GM12878 (cell line): ENCODE results near the gene CENPF. TPM values are rescaled to one million over a fixed set of nuclear protein-coding genes. Genes with fewer than 3 reads are reported as not detected.

Experiments
- ATAC-seq: fragments of 200-7000 bp; cut with Tn5 transposase; 3 replicates; pipeline ENCODE4 v1.9.1; 2020; ENCODE audit warnings: mild to moderate bottlenecking, moderate library complexity
- BruUV-seq: library from RNA; stranded (reverse); fragments of 400-500 nt; replicated peaks from 2 replicates; lab custom pipeline; 2021; lab: Mats Ljungman, UMichigan
- CTCF ChIA-PET: fragments of 300-600 bp; sonication (Branson Sonifier 250); formaldehyde crosslinking; extraction: SDS; loops from one replicate; lab custom pipeline; 2021; ENCODE audit warnings: inconsistent platforms; lab: Yijun Ruan, JAX
- POLR2A ChIA-PET: fragments of 350-600 bp; formaldehyde crosslinking; extraction: SDS; loops from one replicate; lab custom pipeline; 2021; ENCODE audit warnings: inconsistent platforms; lab: Charles Lee
- RAD21 ChIA-PET: fragments of 300-600 bp; sonication (Branson Sonifier 250); formaldehyde crosslinking; loops from one replicate; lab custom pipeline; 2023; ENCODE audit warnings: antibody characterized with exemption; ENCODE audit not compliant: unreplicated experiment; lab: Charles Lee
- SMC1A ChIA-PET: fragments of 300-600 bp; sonication (Branson Sonifier 250); formaldehyde crosslinking; loops from one replicate; lab custom pipeline; 2023; ENCODE audit not compliant: unreplicated experiment, uncharacterized antibody; lab: Charles Lee
- DNase-seq: peaks from one replicate; pipeline ENCODE4 v3.0.0-alpha.2; 2011; ENCODE audit warnings: low read depth, low spot score
- FAIRE-seq: peaks from 3 replicates; lab custom pipeline; 2011; peaks lifted over from hg19 to GRCh38; lab: Jason Lieb, UNC
- H2AFZ ChIP-seq: 2 replicates; pipeline ENCODE4 v1.6.0; 2011; ENCODE audit warnings: low read depth, low read length, control low read depth; ENCODE audit not compliant: control insufficient read depth
- H3K27ac ChIP-seq: 2 replicates; pipeline ENCODE4 v1.5.1; 2011; ENCODE audit warnings: control low read depth; ENCODE audit not compliant: control insufficient read depth, insufficient read depth
- H3K27me3 ChIP-seq, 2 experiments: replicated peaks in 1 of 2; 2 replicates each; pipeline versions ENCODE4 v1.6.0 to v1.6.1; 2011; ENCODE audit warnings: low read length in 1 of 2; ENCODE audit not compliant: control insufficient read depth in 2 of 2, insufficient read depth in 2 of 2
- H3K36me3 ChIP-seq, 2 experiments: 2 replicates each; pipeline ENCODE4 v1.5.1; 2011; ENCODE audit warnings: low read length in 1 of 2; ENCODE audit not compliant: control insufficient read depth in 2 of 2, insufficient read depth in 2 of 2
- H3K4me1 ChIP-seq: 2 replicates; pipeline ENCODE4 v1.6.1; 2011; ENCODE audit warnings: mild to moderate bottlenecking, low read length, moderate library complexity, mixed read lengths; ENCODE audit not compliant: control insufficient read depth, insufficient read depth
- H3K4me2 ChIP-seq: 2 replicates; pipeline ENCODE4 v1.6.0; 2011; ENCODE audit warnings: control low read depth; ENCODE audit not compliant: control insufficient read depth, insufficient read depth
- H3K4me3 ChIP-seq: fragments of 200-600 bp; sonication (generic); 2 replicates; pipeline ENCODE4 v1.5.1; 2016
- H3K79me2 ChIP-seq: 2 replicates; pipeline ENCODE4 v1.6.0; 2011; ENCODE audit warnings: low read length; ENCODE audit not compliant: control insufficient read depth, insufficient read depth
- H3K9ac ChIP-seq: 2 replicates; pipeline ENCODE4 v1.8.0; 2011; ENCODE audit warnings: low read length, control low read depth, mixed read lengths; ENCODE audit not compliant: control insufficient read depth, insufficient read depth
- H3K9me3 ChIP-seq: replicated peaks from 3 replicates; pipeline ENCODE4 v1.5.1; 2011; ENCODE audit warnings: mild to moderate bottlenecking, low read length; ENCODE audit not compliant: control insufficient read depth, insufficient read depth
- H4K20me1 ChIP-seq: 2 replicates; pipeline ENCODE4 v1.6.0; 2011; ENCODE audit not compliant: control insufficient read depth, insufficient read depth
- CBX5 ChIP-seq: sonication (generic); IDR thresholded peaks from 2 replicates; pipeline ENCODE4 v1.6.1; 2016; ENCODE audit warnings: low read depth, moderate library complexity, mild to moderate bottlenecking, inconsistent platforms
- CREB1 ChIP-seq: IDR thresholded peaks from 2 replicates; pipeline ENCODE4 v1.6.1; 2012; ENCODE audit warnings: low read depth, mild to moderate bottlenecking, inconsistent platforms
- EZH2 ChIP-seq: IDR thresholded peaks from 2 replicates; pipeline ENCODE4 v1.6.1; 2012; ENCODE audit warnings: low read depth, mild to moderate bottlenecking, control low read depth, inconsistent platforms, low read length, borderline replicate concordance; ENCODE audit not compliant: control insufficient read depth
- GATAD2B ChIP-seq: fragments of 450-650 bp; conservative IDR thresholded peaks from 2 replicates; pipeline ENCODE4 v1.6.1; 2017; ENCODE audit warnings: low read depth, mild to moderate bottlenecking, moderate library complexity
- MYC ChIP-seq: IDR thresholded peaks from 2 replicates; pipeline ENCODE4 v1.6.1; 2011; ENCODE audit warnings: mild to moderate bottlenecking, low read length, moderate library complexity, inconsistent platforms; ENCODE audit not compliant: insufficient read depth, insufficient replicate concordance, insufficient read length, severe bottlenecking
- NR2C1 ChIP-seq: fragments of 450-650 bp; IDR thresholded peaks from 2 replicates; pipeline ENCODE4 v1.6.1; 2017; ENCODE audit warnings: antibody characterized with exemption, mild to moderate bottlenecking, moderate library complexity
- NR2C2 ChIP-seq: IDR thresholded peaks from 2 replicates; pipeline ENCODE4 v1.6.1; 2011; ENCODE audit warnings: borderline replicate concordance, low read depth; ENCODE audit not compliant: control insufficient read depth, insufficient read length
- NRF1 ChIP-seq: conservative IDR thresholded peaks from 2 replicates; pipeline ENCODE4 v1.6.1; 2011; ENCODE audit warnings: mild to moderate bottlenecking, low read depth, low read length, improper control_type of control experiment
- RELA ChIP-seq: fragments of 450-650 bp; IDR thresholded peaks from 2 replicates; pipeline ENCODE4 v1.8.0; 2014; ENCODE audit warnings: borderline replicate concordance; ENCODE audit not compliant: partially characterized antibody
- TCF12 ChIP-seq: IDR thresholded peaks from 2 replicates; pipeline ENCODE4 v1.6.1; 2011; ENCODE audit warnings: low read depth, mild to moderate bottlenecking, low read length
- WGBS: methylation state at CpG from one replicate; pipeline ENCODE4 v1.1.6; 2016; ENCODE audit warnings: low lambda C conversion rate; ENCODE audit not compliant: insufficient replicate concordance, insufficient coverage; ENCODE audit errors: missing lambda C conversion rate; 5-methylcytosine and 5-hydroxymethylcytosine counted together
- in situ Hi-C: fragments of 300-500 bp; cut with MboI; formaldehyde crosslinking; loops from 9 replicates; pipeline ENCODE4 v1.14.3; 2018; ENCODE audit warnings: mixed read lengths
- intact Hi-C: fragments of 100-400 bp; cut with micrococcal nuclease; formaldehyde crosslinking; loops from one replicate; pipeline ENCODE4 v1.14.2; 2022; ENCODE audit not compliant: unreplicated experiment
- polyA plus RNA-seq, 11 experiments: library from polyadenylated mRNA; depleted of rRNA in 4 of 11; unstranded in 6 of 11; stranded (reverse) in 5 of 11; fragments of >200 nt; fragmentation: Nextera tagmentation in 4 of 11; fragmentation: Illumina TruSeq in 1 of 11; extraction: Ambion mirVana in 4 of 11; extraction: Trizol in 1 of 11; gene quantifications; 1 replicate in 1 of 11; 2 replicates in 10 of 11; pipeline versions ENCODE4 v1.2.1 to v1.2.3, GENCODE V29; 2011 to 2016; ENCODE audit warnings: inconsistent platforms in 2 of 11, missing spikeins in 2 of 11, low read depth in 1 of 11
- total RNA-seq, 4 experiments: library from RNA; depleted of rRNA in 3 of 4; stranded (reverse); fragments of >200 nt in 3 of 4; fragmentation: Illumina TruSeq in 1 of 4; extraction: Trizol in 1 of 4; gene quantifications; 2 replicates each; pipeline versions ENCODE4 v1.2.1 to v1.2.3, GENCODE V29; 2013 to 2021
- TF ChIP-seq, protein P1 (sequence below): IDR thresholded peaks from 2 replicates; pipeline ENCODE4 v1.6.1; 2012; ENCODE audit warnings: improper control_type of control experiment, low read depth, low read length; ENCODE audit not compliant: insufficient replicate concordance
- TF ChIP-seq, protein P2 (sequence below): IDR thresholded peaks from 2 replicates; pipeline ENCODE4 v1.6.1; 2011; ENCODE audit warnings: borderline replicate concordance, low read depth, mild to moderate bottlenecking, moderate library complexity, mixed read lengths, low read length; ENCODE audit not compliant: insufficient read depth; ENCODE audit errors: extremely low read length
- TF ChIP-seq, protein P3 (sequence below): IDR thresholded peaks from 2 replicates; pipeline ENCODE4 v1.6.1; 2011; ENCODE audit warnings: mild to moderate bottlenecking, low read depth, low read length, moderate library complexity; ENCODE audit not compliant: insufficient replicate concordance
- TF ChIP-seq, protein P4 (sequence below): fragments of 450-650 bp; IDR thresholded peaks from 2 replicates; pipeline ENCODE4 v1.6.1; 2017; ENCODE audit warnings: mild to moderate bottlenecking

CENPF gene
- total and polyA plus RNA-seq, 10 of the 15 experiments (the other 5 are each of a cell fraction or from before 2014, with no cell fraction given), result 26.0 to 132 (median 70.5) TPM

DNA sequence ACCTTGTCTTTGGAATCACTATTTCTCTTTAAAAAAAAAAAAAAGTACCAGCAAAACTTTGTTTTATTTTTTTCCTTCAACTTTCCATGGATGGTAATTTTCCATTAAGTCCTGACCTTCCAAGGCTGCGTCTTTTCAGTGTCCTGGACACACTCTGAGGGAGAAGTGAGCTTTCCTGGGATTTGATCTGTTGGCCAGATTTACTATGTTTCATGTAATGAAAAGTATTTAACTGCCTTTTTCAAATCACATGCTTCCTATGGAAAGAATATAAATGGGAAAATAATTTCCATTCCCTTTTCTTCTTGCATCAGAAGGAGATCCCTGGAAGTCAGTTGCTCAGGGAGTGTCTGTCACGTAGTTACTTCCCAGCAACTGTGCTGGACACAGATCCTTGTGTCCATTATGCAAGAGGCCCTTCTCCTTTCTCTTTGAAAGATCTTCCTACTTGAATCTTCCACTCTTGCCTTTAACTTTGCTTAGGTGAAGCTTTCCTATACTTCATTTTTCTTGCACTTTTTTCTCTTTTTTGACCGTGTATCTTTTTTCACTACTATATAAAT, 59.3 kb downstream of the CENPF start:
- no peak overlapping the region for H3K9ac ChIP-seq
- CTCF ChIA-PET, result no interaction called here
- in situ Hi-C loops (no loop called here), intact Hi-C loops (no loop called here)
- H3K36me3 ChIP-seq, result peaks cover 8 to 44% of the 10 kb centered on the region in 2 experiments
- POLR2A ChIA-PET, result no interaction called here
- SMC1A ChIA-PET, result interaction anchor here (1.1 to 1.2 kb wide), 2 partner anchors 9 to 21 kb away, joined by 3 read pairs; no protein-coding TSS in a partner anchor
- FAIRE-seq (no peak), DNase-seq (no peak), ATAC-seq (no peak)
- no peaks in the 10 kb centered on the region for H3K27me3 ChIP-seq
- RAD21 ChIA-PET, result interaction anchor here (0.6 kb wide), 1 partner anchor 15 kb away, joined by 3 read pairs; no protein-coding TSS in a partner anchor
- H3K27ac ChIP-seq, result no peak overlapping the region
- WGBS, result 96% methylated on average over 3 of the region's 3 CpGs
- H2AFZ ChIP-seq, result no peak overlapping the region
- H3K4me2 ChIP-seq, result no peak overlapping the region
- no peaks in the 10 kb centered on the region for H3K79me2 ChIP-seq
- no TSS peak for BruUV-seq
- H4K20me1 ChIP-seq, result no peaks in the 10 kb centered on the region
- H3K9me3 ChIP-seq, result no peaks in the 10 kb centered on the region
- H3K4me1 ChIP-seq, result no peaks in the 10 kb centered on the region
- H3K4me3 ChIP-seq, result no peak overlapping the region
- no peak for TF ChIP-seq NR2C1
- no peak for TF ChIP-seq CREB1
- no peak for TF ChIP-seq NR2C2
- TF ChIP-seq CBX5, result no peak
- no peak for TF ChIP-seq TCF12
- TF ChIP-seq, protein P1, sequence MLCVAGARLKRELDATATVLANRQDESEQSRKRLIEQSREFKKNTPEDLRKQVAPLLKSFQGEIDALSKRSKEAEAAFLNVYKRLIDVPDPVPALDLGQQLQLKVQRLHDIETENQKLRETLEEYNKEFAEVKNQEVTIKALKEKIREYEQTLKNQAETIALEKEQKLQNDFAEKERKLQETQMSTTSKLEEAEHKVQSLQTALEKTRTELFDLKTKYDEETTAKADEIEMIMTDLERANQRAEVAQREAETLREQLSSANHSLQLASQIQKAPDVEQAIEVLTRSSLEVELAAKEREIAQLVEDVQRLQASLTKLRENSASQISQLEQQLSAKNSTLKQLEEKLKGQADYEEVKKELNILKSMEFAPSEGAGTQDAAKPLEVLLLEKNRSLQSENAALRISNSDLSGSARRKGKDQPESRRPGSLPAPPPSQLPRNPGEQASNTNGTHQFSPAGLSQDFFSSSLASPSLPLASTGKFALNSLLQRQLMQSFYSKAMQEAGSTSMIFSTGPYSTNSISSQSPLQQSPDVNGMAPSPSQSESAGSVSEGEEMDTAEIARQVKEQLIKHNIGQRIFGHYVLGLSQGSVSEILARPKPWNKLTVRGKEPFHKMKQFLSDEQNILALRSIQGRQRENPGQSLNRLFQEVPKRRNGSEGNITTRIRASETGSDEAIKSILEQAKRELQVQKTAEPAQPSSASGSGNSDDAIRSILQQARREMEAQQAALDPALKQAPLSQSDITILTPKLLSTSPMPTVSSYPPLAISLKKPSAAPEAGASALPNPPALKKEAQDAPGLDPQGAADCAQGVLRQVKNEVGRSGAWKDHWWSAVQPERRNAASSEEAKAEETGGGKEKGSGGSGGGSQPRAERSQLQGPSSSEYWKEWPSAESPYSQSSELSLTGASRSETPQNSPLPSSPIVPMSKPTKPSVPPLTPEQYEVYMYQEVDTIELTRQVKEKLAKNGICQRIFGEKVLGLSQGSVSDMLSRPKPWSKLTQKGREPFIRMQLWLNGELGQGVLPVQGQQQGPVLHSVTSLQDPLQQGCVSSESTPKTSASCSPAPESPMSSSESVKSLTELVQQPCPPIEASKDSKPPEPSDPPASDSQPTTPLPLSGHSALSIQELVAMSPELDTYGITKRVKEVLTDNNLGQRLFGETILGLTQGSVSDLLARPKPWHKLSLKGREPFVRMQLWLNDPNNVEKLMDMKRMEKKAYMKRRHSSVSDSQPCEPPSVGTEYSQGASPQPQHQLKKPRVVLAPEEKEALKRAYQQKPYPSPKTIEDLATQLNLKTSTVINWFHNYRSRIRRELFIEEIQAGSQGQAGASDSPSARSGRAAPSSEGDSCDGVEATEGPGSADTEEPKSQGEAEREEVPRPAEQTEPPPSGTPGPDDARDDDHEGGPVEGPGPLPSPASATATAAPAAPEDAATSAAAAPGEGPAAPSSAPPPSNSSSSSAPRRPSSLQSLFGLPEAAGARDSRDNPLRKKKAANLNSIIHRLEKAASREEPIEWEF, result no peak
- TF ChIP-seq NRF1, result no peak
- TF ChIP-seq, protein P2, sequence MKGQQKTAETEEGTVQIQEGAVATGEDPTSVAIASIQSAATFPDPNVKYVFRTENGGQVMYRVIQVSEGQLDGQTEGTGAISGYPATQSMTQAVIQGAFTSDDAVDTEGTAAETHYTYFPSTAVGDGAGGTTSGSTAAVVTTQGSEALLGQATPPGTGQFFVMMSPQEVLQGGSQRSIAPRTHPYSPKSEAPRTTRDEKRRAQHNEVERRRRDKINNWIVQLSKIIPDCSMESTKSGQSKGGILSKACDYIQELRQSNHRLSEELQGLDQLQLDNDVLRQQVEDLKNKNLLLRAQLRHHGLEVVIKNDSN, result no peak
- TF ChIP-seq, protein P3, sequence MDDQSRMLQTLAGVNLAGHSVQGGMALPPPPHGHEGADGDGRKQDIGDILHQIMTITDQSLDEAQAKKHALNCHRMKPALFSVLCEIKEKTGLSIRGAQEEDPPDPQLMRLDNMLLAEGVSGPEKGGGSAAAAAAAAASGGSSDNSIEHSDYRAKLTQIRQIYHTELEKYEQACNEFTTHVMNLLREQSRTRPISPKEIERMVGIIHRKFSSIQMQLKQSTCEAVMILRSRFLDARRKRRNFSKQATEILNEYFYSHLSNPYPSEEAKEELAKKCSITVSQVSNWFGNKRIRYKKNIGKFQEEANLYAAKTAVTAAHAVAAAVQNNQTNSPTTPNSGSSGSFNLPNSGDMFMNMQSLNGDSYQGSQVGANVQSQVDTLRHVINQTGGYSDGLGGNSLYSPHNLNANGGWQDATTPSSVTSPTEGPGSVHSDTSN, result no peak
- TF ChIP-seq GATAD2B, result no peak
- no peak for TF ChIP-seq MYC
- no peak for TF ChIP-seq EZH2
- no peak for TF ChIP-seq RELA
- TF ChIP-seq, protein P4, sequence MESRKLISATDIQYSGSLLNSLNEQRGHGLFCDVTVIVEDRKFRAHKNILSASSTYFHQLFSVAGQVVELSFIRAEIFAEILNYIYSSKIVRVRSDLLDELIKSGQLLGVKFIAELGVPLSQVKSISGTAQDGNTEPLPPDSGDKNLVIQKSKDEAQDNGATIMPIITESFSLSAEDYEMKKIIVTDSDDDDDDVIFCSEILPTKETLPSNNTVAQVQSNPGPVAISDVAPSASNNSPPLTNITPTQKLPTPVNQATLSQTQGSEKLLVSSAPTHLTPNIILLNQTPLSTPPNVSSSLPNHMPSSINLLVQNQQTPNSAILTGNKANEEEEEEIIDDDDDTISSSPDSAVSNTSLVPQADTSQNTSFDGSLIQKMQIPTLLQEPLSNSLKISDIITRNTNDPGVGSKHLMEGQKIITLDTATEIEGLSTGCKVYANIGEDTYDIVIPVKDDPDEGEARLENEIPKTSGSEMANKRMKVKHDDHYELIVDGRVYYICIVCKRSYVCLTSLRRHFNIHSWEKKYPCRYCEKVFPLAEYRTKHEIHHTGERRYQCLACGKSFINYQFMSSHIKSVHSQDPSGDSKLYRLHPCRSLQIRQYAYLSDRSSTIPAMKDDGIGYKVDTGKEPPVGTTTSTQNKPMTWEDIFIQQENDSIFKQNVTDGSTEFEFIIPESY, result no peak
